Epithelial cell of proximal tubule (primary cell): Measurements from ENCODE around the gene MLF2. TPM values are rescaled to one million over a fixed set of nuclear protein-coding genes. Genes with fewer than 3 reads are reported as not detected.

Experiments
- DNase-seq: peaks from one replicate; pipeline ENCODE4 v3.0.0-alpha.2; 2011; ENCODE audit warnings: low read depth
- H3K4me3 ChIP-seq: 2 replicates; pipeline ENCODE4 v1.5.1; 2011; ENCODE audit warnings: low read depth, mild to moderate bottlenecking, low read length
- CTCF ChIP-seq: conservative IDR thresholded peaks from 2 replicates; pipeline ENCODE4 v1.5.1; 2012; ENCODE audit warnings: low read depth, mild to moderate bottlenecking, low read length
- total RNA-seq: library from RNA; depleted of rRNA; stranded (reverse); fragments of >200 nt; gene quantifications from 2 replicates; pipeline ENCODE4 v1.2.3, GENCODE V29; 2015

Gene MLF2
- total RNA-seq, 1 donor from 2014 or later = 185 TPM

- no peak for DNase-seq
- peak overlapping the region; percentile 92 for H3K4me3 ChIP-seq
- no peak for TF ChIP-seq CTCF
Measured at GRCh38 chr12:6768437-6768914, 15.5 kb upstream of the MLF2 start.

- peak overlapping the region; percentile 92 for H3K4me3 ChIP-seq
- TF ChIP-seq CTCF = no peak
- DNase-seq = no peak
Measured at GRCh38 chr12:6767353-6768319, 14.7 kb upstream of the MLF2 start.

- H3K4me3 ChIP-seq = peak overlapping the region; percentile 92
- peak; percentile 55 for TF ChIP-seq CTCF
- no peak for DNase-seq
Measured at GRCh38 chr12:6766651-6767349, 13.9 kb upstream of the MLF2 start.

- DNase-seq = no peak
- TF ChIP-seq CTCF = no peak
- H3K4me3 ChIP-seq = peak within 1 kb of the TSS; percentile 92
Measured at GRCh38 chr12:6765634-6766581, 13.0 kb upstream of the MLF2 start, which contains the start of gene PTMS. TSS of gene PTMS (plus strand) at chr12:6766363. CDS start at chr12:6766706, 343 bp downstream.

- DNase-seq = no peak
- H3K4me3 ChIP-seq = peak overlapping the region; percentile 92
- TF ChIP-seq CTCF = no peak
Measured at GRCh38 chr12:6765048-6765633, 12.2 kb upstream of the MLF2 start.
